ENCODE measurements around the gene TST. TPM values are rescaled to one million over a fixed set of nuclear protein-coding genes. Genes with fewer than 3 reads are reported as not detected.
A peak's percentile ranks its signal among the peaks of the same experiment; 100 is the strongest.
"Not testable (repeated sequence)": the region's sequence is repeated elsewhere in the genome, so short reads cannot be mapped to it uniquely, and the experiment has no call there.

The TST gene
- total RNA-seq, 1 donor from 2014 or later: 54.6 TPM

DNA sequence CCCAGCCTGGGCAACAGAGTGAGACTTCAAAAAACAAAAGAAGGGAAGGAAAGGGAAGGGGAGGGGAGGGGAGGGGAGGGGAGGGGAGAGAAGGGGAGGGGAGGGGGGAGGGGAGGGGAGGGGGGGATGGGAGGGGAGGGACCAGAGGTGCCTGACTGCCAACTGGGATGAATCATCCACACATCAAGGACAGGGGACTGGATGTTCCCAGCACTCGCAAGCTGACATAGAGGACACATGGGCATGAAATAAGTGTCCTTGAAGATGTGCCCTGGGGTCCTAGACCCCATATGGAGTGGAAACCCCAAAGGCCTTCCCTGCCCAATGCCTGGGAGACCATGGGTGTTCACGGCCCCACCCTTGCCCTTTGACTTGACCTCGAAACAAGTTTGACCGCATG, 19.8 kb downstream of the TST start:
- intact Hi-C loops (cut with DNase I): no loop called here
- ATAC-seq (no peak), DNase-seq (ENCODE audit: missing footprints) (no peak)

DNA sequence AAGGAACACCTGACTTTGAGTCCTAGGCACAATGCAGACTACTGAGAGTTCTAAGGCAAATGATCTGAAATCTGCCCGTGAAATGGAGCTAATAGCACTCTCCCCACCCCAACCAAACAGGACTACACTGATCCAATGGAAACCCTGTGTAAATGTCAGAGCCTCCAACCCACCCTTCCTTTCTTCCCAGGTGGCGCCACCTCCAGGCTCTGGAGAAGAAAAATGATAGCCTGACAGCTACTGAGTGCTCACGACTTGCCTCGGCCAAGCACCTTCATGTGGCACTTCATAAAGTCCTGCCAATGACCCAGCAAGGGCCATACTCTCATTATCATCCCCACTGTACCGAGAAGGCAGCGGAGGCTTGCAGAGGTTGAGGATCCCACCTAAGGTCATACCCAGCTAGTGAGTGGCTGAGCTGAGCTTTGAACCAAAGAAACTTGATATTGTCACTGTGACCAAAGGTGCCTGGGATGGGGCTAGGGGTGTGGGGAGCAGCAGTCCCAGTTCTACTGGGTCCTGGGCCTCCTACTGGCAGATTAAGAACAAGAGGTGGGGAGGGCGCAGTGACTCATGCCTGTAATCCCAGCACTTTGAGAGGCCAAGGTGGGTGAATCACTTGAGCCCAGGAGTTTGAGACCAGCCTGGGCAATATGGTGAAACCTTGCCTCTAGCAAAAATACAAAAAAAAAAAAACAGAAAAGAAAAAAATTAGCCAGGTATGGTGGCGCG, 20.5 kb downstream of the TST start:
- intact Hi-C loops (cut with DNase I): no loop called here
- DNase-seq (ENCODE audit: missing footprints) (no peak), ATAC-seq (no peak)

DNA sequence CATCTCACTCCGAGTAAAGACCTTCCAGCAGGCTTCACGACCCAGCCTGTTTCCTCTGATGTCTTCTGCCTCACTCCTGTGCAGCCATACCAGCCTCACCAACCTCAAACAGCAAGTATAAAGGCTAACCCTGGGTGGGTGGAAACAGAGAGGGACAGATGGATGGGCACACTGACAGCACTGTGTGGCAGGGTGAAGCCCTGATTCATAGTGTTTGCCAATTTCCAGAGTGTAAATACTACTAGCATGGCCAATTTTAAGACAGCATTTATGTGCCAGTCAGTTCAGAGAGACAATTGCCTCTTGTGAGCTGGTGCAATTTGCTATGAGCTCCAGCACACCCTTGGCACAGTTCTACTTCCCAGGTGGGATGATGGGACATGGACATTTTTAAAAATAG, 21.5 kb downstream of the TST start:
- DNase-seq (ENCODE audit: missing footprints): no peak
- intact Hi-C loops (cut with DNase I): no loop called here
- no peak for ATAC-seq

DNA sequence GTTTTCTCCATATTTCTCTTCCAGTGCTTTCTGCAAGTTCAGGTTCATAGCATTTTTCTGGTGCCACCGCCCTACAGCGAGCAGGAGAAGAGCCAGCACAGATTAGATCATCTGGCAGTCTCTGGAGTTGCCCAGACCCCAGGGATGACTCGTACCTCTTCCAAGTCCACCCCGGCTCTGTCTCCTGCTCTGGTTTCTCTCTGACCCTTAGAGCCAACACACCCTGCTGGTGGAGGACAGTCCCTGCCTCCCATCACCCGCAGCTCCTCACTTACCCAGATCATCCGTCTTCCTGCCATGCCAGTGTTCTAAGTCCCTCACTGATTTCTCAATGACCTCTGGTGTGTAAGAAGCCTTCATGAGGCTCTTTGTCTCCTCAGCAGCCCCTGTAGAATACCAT, 28.0 kb downstream of the TST start:
- DNase-seq (ENCODE audit: missing footprints): no peak
- no peak for ATAC-seq
- intact Hi-C loops (cut with DNase I): no loop called here

DNA sequence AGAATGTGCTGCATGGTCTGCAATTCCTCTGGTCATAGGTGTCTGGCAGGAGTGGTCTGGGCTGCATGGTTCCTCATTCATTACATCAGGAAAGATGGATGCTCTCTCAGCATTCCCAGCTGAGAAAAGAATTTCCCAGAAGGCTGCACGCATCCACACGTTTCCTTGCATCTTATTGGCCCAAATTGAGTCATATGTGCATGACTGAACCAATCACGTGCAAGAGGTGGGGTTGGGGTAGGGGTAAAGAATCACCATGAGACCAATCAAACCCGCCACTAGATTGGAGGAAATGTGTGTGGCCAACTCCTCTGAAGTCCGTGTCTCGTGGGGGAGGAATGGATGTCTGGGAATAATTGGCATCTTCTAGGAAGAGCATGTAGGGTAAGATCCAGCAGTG, 28.8 kb downstream of the TST start:
- ATAC-seq: no peak
- DNase-seq (ENCODE audit: missing footprints): no peak
- intact Hi-C loops (cut with DNase I): no loop called here

DNA sequence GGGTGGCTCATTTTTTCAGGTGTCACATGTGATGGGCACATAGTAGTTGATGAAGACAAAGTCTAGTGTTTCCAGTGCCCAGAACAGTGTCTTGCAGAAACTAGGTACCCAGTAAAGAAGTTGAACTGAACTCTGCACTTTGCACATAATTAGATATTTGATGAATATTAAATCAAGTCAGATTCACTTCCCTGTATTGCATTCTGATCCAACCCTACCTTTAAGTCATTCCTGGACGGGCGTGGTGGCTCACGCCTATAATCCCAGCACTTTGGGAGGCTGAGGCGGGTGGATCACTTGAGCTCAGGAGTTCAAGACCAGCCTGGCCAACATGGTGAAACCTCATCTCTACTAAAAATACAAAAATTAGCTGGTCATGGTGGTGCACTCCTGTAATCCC, 30.2 kb downstream of the TST start:
- intact Hi-C loops (cut with DNase I); DNase-seq (ENCODE audit: missing footprints); ATAC-seq: not testable (repeated sequence)

DNA sequence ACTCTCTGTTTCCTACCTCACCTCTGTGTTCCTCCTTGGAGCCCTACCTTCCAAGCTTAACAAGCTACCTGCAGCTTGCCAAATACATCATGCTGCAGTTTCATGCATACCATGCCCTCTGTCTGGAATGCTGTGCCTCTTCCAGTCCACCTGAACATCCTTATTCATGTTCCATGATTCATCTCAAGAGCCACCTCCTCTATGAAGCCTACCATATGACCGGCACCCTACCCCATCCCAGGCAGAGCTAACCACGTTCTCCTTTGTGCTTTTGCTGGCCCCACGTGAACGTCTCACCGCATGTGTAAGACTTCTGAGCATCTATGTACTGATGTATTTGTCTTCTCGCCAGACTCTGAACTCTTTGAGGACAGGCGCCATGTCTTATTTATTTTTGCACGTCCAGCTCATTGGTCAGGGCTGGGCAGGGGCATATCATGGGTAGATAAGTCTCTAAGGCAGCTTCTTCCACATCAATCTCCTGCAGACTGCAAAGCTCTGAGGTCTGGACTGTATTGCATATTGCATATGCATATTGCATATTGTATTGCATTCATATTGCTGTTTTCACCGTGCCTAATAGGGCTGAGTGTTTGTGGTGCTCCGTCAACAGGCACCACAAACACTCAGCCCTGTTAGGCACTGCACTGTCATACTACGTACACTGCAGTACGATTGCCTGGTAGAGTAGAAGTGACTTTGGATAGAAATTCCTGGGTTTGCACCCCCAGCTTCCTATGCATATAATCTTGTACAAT, 31.0 kb downstream of the TST start:
- ATAC-seq: no peak
- no peak for DNase-seq (ENCODE audit: missing footprints)
- intact Hi-C loops (cut with DNase I): no loop called here

DNA sequence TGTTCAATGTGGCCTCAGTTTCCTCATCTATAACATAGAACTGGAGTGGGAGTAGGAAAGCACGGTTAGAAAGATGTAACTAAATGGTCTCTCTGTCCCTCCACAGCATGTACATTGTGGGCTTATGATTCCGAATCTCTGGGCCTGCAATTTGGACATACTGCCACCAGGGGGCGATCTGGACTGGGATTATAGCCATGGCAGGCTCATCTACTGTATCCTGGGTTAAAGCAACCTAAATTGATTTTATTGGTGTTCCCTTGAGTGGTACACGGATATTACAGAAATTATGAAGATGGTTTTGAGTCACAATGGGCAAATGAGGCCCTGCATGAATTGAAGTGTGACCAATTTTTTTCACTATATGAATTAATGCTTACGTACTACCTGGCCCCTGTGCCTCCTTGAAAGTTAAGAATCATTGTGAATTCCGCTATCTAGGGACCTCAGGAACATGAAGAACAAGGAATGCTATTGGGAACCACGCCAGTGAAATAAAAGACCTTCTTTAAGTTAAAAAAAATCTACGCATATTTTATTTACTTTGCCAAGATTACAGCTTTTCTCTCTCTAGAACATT, 32.9 kb downstream of the TST start:
- ATAC-seq (no peak), DNase-seq (ENCODE audit: missing footprints) (no peak)
- intact Hi-C loops (cut with DNase I): no loop called here

DNA sequence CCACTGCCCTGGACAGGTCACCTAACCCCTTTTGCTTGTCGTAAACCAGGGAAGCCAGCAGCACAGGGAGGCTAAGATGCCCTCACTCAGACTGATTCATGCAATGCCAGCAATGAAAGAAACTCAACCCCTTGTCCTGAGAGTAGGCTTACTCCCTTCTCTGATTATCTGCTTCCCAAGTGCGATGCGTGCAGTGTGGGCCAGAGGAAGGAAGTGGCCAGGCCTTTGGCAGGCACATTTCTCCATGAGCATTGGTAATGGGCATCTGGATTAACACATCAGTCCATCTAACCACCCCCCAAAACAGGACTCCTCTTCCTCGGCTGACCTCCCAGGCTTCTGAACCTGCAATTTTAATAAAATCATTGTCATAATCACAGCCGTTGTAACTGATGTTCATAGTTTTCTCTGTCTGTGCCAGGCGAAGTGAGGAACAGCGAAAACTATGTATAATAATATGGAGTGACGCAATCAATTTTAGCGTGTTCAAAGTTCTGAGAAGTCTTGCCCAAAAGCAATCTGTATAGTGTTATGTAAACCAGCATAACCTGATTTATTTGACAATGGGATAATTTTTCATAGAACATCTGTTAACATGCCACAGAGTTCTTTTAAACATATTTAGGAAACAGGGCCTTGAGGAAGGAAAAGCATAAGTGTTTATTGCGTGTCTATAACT, 33.9 kb downstream of the TST start:
- DNase-seq (ENCODE audit: missing footprints) (no peak), ATAC-seq (no peak)
- intact Hi-C loops (cut with DNase I): no loop called here

DNA sequence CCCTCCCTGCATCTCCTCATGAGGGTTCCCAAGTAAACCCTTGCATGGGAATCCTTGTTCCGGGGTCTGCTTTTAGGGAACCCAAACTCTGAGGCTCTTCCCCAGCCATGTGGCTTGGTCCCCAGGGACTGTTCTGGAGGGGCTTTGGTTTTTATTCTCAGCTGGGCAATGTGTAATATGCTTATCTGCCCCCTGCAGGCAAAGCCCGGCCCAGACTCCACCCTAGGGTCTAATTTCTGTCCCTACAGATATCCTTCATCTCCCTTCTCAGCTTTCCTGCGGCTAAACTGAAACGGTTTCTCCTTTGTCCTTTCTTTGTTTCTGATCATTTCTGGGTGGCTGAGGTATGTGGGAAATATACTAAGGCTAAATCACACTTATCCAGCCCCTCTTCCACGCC, 37.1 kb downstream of the TST start:
- DNase-seq (ENCODE audit: missing footprints): no peak
- intact Hi-C loops (cut with DNase I): no loop called here
- ATAC-seq: no peak

DNA sequence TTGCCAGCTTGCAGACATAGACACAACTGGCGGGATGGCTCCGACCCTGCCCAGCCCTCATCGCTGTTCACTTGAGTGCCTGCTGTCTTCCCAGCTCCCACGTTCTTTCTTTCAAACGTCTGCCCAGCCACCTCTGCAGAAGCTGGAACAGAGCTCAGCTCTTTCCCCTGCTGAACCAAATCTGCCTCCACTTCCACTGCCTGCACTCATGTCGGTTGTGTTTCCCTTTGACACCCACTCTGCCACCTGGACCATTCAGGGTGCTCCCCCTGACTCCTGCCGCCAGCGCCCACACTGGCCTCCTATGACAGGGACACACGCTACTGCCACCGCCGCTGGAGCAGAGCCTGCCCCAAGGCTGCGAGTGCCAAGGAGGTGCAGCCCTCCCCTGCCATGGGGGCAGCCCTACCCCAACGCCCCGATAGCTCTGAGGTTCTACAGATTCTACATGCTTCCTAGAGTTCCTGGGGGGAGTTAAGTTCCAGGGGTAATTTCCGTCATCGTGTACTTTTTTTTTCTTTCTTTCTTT, 37.9 kb downstream of the TST start:
- intact Hi-C loops (cut with DNase I): no loop called here
- ATAC-seq (no peak), DNase-seq (ENCODE audit: missing footprints) (no peak)

DNA sequence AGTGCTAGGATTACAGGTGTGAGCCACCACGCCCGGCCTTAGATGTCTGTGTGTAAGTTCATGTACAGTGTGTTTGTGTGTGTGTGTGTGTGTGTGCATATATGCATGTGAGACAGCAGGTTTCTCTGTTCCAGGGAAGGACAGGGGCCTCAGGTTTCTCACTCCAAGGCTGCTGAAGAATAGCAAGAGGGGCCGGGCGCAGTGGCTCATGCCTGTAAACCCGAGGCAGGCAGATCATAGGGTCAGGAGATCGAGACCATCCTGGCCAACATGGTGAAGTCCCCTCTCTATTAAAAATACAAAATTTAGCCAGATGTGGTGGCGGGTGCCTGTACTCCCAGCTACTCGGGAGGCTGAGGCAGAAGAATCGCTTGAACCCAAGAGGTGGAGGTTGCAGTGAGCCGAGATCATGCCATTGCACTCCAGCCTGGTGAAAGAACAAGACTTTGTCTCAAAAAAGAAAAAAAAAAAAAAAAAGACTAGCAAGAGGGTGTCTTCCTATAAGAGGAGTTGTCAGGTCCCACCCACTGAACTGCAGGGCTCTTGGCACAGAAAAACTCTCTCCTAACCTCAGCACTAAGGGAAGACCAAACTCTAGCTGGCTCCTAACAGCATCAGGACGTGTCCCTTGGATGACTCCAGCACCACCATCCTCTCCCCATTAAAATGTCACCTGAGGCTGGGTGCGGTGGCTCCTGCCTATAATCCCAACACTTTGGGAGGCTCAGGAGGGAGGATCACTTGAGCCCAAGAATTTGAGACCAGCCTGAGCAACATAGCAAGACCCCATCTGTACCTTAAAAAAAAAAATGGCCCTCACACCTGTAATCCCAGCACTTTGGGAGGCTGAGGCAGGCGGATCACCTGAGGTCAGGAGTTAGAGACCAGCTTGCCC, 40.0 kb downstream of the TST start:
- DNase-seq (ENCODE audit: missing footprints) (no peak), ATAC-seq (no peak)
- intact Hi-C loops (cut with DNase I): loop anchor here (5.0 kb wide), 3 partner anchors 107 to 202 kb away; partner anchors contain the start of gene IFT27

DNA sequence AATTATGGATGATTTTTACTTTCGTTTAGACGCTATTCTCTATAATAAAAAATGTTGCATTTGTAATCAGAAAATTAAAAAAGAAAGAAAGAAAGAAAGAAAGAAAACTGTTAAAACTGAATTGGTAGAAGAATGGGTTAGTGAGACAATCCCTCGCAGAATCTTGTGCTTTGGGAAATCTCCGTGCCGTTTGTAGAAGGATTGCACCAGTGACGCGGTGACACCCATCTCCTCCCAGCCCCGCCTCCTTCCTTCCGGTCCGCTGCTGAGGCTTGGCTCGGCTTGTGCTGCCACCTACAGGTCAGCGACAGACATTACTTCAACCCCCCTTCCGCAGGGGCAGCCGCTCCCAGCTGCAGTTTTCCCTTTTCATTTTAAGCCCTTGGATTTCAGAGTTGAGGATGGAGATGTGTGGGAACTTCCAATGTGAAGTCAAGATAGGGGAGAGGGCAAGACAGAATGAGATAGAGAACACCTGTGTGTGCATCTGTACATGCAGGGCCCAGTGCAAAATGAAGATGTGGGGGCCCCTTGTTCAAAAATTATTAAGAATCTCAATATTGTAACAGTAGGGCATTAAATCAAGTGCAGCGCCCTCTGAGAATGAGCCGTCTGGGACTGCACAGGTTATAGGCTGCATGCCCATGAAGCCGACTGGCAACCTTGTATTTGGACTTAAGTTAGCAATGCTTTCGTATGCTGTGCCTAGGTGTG, 41.1 kb downstream of the TST start:
- ATAC-seq: peak; percentile 95
- intact Hi-C loops (cut with DNase I): loop anchor here (5.0 kb wide), 3 partner anchors 106 to 201 kb away; partner anchors contain the start of gene IFT27
- peak; percentile 96 for DNase-seq (ENCODE audit: missing footprints)

DNA sequence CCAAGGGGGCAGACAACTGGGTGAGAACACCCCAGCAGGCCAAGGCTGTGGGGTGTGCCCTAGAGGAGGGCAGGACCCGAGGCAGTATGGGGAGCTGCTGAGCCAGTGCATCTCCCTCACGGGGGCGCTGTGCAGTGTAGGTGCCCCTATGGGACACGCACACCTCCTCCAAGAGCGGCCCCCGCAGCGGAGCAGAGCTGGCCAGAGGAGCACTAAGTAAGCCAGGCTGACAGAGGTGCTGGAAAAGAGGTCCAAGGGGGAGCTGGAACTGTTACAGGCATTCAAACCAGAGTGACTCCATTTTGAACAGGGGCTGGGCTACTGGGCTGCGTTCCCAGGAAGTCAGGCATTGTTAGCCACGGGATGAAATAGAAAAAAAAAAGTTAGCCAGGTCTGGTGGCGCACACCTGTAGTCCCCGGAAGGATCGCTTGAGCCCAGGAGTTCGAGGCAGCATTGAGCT, 41.8 kb downstream of the TST start:
- DNase-seq (ENCODE audit: missing footprints): peak; percentile 77
- intact Hi-C loops (cut with DNase I): loop anchor here (5.0 kb wide), 3 partner anchors 105 to 200 kb away; partner anchors contain the start of gene IFT27

DNA sequence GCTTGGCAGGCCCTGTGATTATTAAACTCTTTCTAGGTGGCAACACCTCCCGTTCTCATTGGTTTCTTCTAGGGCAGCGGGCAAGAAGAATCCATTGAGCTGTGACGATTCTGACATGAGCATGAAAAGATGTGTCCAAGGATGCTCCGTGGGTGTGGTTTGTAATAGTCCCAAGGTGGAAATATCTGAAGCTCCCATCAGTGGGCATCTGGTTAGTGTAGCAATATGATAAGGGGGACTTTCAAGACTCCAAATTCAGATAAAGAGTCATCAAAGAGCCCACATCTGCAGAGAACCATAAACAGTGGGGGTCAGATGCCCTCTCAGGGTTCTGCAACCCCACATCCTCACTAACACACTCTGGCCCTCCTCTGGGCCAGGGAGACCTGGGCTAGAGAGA, 42.6 kb downstream of the TST start:
- ATAC-seq: no peak
- intact Hi-C loops (cut with DNase I): loop anchor here (5.0 kb wide), 3 partner anchors 104 to 199 kb away; partner anchors contain the start of gene IFT27
- DNase-seq (ENCODE audit: missing footprints): no peak

More for the DNA sequence above, 41.8 kb downstream of the TST start:
- peak; percentile 63 for ATAC-seq

DNA sequence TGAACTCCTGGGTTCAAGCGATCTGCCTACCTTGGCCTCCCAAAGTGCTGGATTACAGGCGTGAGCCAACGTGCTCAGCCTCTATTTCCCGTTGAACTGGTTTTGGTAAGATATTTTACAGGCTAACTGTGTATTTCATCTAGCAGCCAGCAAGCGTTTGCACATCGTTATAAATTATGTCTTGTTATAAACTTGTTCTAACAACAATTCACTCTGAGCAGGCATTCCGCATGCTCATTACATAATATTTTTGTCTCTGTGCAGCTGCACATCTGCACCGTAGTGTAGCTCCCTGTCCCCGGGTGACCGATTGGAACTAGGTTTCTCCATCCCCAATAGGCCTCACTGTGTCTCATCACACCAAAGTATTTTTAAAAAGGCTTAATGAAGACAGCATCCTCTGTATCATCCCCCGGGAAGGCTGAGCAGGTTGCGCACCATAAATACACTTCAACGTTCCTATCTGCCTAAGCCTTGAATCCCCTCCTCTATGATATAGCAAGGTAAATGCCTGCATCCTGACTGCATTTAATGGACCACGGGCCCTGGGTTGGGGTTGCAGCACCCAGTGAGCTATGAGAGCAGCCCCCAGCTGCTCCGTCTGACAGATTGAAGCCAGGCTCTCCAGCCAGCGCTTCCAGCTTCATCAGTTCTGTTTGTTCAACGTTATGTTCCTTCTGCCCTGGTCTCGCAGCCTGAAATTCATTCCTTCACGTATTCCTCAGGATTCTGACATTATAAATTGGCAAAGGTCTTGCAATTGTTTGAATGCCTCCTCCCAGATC, 47.7 kb downstream of the TST start:
- ATAC-seq (no peak), DNase-seq (ENCODE audit: missing footprints) (no peak)
- intact Hi-C loops (cut with DNase I): no loop called here

All from Right ventricle myocardium inferior (tissue), 1 donor.